ENCODE results near the gene POU4F2.
"Not testable (repeated sequence)": the region's sequence is repeated elsewhere in the genome, so short reads cannot be mapped to it uniquely, and the experiment has no call there.

POU4F2 gene

DNA sequence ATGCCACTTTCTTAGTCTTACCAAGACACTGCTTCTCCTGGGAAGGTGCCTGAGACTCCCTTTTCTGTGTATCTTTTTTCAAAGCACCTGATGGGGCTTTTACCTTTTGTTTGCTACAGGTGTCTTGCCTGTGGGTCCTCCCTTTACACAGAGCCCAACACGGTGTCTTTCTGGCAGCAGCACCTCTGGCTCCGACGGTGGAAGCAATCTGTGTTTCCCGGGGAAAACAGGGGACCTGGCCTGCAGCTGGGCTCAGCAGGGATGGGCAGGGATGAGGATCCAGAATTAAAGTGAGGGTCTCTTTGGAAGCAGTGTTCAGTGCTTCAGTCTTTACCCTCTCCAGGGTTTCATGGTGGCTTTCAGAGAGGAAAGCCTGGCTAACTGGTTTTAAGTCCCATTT lies 11.3 kb downstream of the POU4F2 start:
- H3K4me3 ChIP-seq (ENCODE audit: low read depth, low read length) = no peak overlapping the region
- TF ChIP-seq, protein P1, sequence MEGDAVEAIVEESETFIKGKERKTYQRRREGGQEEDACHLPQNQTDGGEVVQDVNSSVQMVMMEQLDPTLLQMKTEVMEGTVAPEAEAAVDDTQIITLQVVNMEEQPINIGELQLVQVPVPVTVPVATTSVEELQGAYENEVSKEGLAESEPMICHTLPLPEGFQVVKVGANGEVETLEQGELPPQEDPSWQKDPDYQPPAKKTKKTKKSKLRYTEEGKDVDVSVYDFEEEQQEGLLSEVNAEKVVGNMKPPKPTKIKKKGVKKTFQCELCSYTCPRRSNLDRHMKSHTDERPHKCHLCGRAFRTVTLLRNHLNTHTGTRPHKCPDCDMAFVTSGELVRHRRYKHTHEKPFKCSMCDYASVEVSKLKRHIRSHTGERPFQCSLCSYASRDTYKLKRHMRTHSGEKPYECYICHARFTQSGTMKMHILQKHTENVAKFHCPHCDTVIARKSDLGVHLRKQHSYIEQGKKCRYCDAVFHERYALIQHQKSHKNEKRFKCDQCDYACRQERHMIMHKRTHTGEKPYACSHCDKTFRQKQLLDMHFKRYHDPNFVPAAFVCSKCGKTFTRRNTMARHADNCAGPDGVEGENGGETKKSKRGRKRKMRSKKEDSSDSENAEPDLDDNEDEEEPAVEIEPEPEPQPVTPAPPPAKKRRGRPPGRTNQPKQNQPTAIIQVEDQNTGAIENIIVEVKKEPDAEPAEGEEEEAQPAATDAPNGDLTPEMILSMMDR (conservative IDR thresholded peaks at IDR 0.05; ENCODE audit: low read depth, low read length) = no peak
- DNase-seq (ENCODE audit: low read depth) = no peak

GRCh38 chr4:146654687-146655520 lies 16.2 kb downstream of the POU4F2 start:
- peak overlapping the region; percentile 50 for H3K4me3 ChIP-seq (ENCODE audit: low read depth, low read length)
- TF ChIP-seq, protein P1 (conservative IDR thresholded peaks at IDR 0.05; ENCODE audit: low read depth, low read length) = no peak
- DNase-seq (ENCODE audit: low read depth) = peak; percentile 8

GRCh38 chr4:146655521-146655856 lies 16.8 kb downstream of the POU4F2 start:
- TF ChIP-seq, protein P1 (conservative IDR thresholded peaks at IDR 0.05; ENCODE audit: low read depth, low read length) = no peak
- peak overlapping the region; percentile 50 for H3K4me3 ChIP-seq (ENCODE audit: low read depth, low read length)
- DNase-seq (ENCODE audit: low read depth) = no peak

- TF ChIP-seq, protein P1 (conservative IDR thresholded peaks at IDR 0.05; ENCODE audit: low read depth, low read length) = no peak
- no peak overlapping the region for H3K4me3 ChIP-seq (ENCODE audit: low read depth, low read length)
- DNase-seq (ENCODE audit: low read depth) = no peak
These were observed 22.7 kb downstream of the POU4F2 start for GRCh38 chr4:146661367-146661766.

- DNase-seq (ENCODE audit: low read depth); H3K4me3 ChIP-seq (ENCODE audit: low read depth, low read length): not testable (repeated sequence)
These were observed 25.2 kb downstream of the POU4F2 start for GRCh38 chr4:146663968-146664311.

DNA sequence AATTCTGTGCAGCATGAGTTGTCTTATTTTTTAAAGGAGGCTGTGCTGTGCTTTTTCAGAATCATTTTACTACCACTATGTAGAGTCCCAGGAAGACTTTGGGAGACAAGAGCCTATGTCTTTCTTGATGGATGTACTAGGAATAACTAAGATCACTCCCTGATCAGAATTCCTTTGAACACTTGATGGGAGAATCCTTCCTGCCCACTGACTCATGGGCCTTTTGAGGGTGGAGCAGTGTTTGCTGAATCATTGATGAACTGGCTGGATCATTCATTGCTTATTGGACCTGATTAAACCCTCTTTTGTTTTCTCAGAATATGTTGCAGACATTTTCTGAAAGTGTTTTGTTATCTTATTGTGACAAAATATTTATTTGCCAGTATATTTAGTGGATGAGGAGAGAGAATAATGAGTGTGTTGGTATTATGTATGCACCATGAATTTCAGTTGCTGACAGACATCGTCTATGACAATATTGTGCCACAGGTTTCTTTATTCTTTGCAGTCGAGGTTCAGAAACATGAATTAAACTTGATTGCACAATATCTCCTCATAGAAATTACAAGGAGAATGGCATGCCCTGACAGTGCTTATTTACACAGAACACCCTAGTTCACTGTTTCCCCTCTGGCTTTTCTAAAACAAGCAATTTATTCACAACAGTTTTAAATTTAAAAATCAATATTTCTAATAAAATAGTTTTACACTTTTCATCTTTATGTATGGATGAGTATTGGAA lies 36.3 kb downstream of the POU4F2 start:
- TF ChIP-seq, protein P1 (conservative IDR thresholded peaks at IDR 0.05; ENCODE audit: low read depth, low read length) = no peak
- no peak for DNase-seq (ENCODE audit: low read depth)
- no peak overlapping the region for H3K4me3 ChIP-seq (ENCODE audit: low read depth, low read length)

All from choroid plexus epithelial cell (primary cell).